T-cell (primary cell): ENCODE measurements around the gene LRGUK. TPM values are rescaled to one million over a fixed set of nuclear protein-coding genes. Genes with fewer than 3 reads are reported as not detected.

Experiments used
- ATAC-seq, 4 experiments: fragments of 200-7000 bp in 3 of 4; fragments of 150-1000 bp in 1 of 4; cut with Tn5 transposase; replicated peaks in 1 of 4; 1 replicate in 3 of 4; 2 replicates in 1 of 4; pipeline ENCODE4 v1.10.0; 2021; ENCODE audit warnings: moderate library complexity in 3 of 4, mild to moderate bottlenecking in 2 of 4, moderate number of reproducible peaks in 1 of 4
- CTCF ChIA-PET, 2 donors: fragments of 300-600 bp; sonication (Branson Sonifier 250); formaldehyde crosslinking; loops; one replicate each; lab custom pipeline; 2022; ENCODE audit warnings: antibody characterized with exemption in 2 of 2; lab: Charles Lee
- POLR2A ChIA-PET, 2 donors: fragments of 300-600 bp; sonication (Branson Sonifier 250); formaldehyde crosslinking; loops; one replicate each; lab custom pipeline; 2022; ENCODE audit warnings: antibody characterized with exemption in 2 of 2; lab: Charles Lee
- DNase-seq, 35 experiments: peaks; one replicate each; pipeline versions ENCODE4 v3.0.0 to v3.0.0-alpha.2; 2013 to 2023
- H3K27ac ChIP-seq: one replicate; pipeline ENCODE4 v1.5.1; 2013; ENCODE audit warnings: low read length
- H3K27me3 ChIP-seq, 2 experiments: replicated peaks in 1 of 2; 1 replicate in 1 of 2; 2 replicates in 1 of 2; pipeline versions ENCODE4 v1.6.1 to v1.7.0; 2013; ENCODE audit warnings: low read length in 1 of 2, mixed read lengths in 1 of 2; ENCODE audit not compliant: control insufficient read depth in 2 of 2, insufficient read depth in 2 of 2; ENCODE audit errors: extremely low read depth in 1 of 2
- H3K36me3 ChIP-seq, 2 donors: 1 replicate in 1 of 2; 2 replicates in 1 of 2; pipeline versions ENCODE4 v1.6.1 to v1.7.0; 2013; ENCODE audit warnings: low read length in 1 of 2; ENCODE audit not compliant: control insufficient read depth in 2 of 2, insufficient read depth in 1 of 2; ENCODE audit errors: extremely low read depth in 1 of 2
- H3K4me1 ChIP-seq, 2 experiments: 1 replicate in 1 of 2; 2 replicates in 1 of 2; pipeline versions ENCODE4 v1.6.1 to v1.7.0; 2013; ENCODE audit warnings: low read length in 2 of 2, mixed read lengths in 1 of 2; ENCODE audit not compliant: insufficient read depth in 2 of 2, control insufficient read depth in 1 of 2; ENCODE audit errors: extremely low read depth in 1 of 2
- H3K4me3 ChIP-seq, 2 donors: 1 replicate in 1 of 2; 2 replicates in 1 of 2; pipeline versions ENCODE4 v1.5.1 to v1.7.0; 2013; ENCODE audit warnings: mild to moderate bottlenecking in 2 of 2, low read length in 1 of 2, moderate library complexity in 1 of 2; ENCODE audit not compliant: control insufficient read depth in 1 of 2; ENCODE audit errors: extremely low read depth in 1 of 2
- H3K9me3 ChIP-seq: 2 replicates; pipeline ENCODE4 v1.7.0; 2013
- H3K27ac Mint-ChIP-seq, 2 donors: one replicate each; pipeline ENCODE4 v1.8.0; 2020 to 2021; ENCODE audit warnings: mild to moderate bottlenecking in 2 of 2, mixed read lengths in 2 of 2
- H3K27me3 Mint-ChIP-seq, 2 donors: one replicate each; pipeline ENCODE4 v1.8.0; 2021 to 2022; ENCODE audit warnings: mixed read lengths in 2 of 2
- H3K36me3 Mint-ChIP-seq: one replicate; pipeline ENCODE4 v1.8.0; 2021; ENCODE audit warnings: mixed read lengths
- H3K4me1 Mint-ChIP-seq, 3 donors: one replicate each; pipeline ENCODE4 v1.8.0; 2020 to 2022; ENCODE audit warnings: mixed read lengths in 3 of 3, mild to moderate bottlenecking in 1 of 3
- H3K4me3 Mint-ChIP-seq, 3 donors: one replicate each; pipeline ENCODE4 v1.8.0; 2020 to 2022; ENCODE audit warnings: mild to moderate bottlenecking in 3 of 3, mixed read lengths in 3 of 3, moderate library complexity in 3 of 3
- H3K9me3 Mint-ChIP-seq, 3 donors: one replicate each; pipeline ENCODE4 v1.8.0; 2020 to 2022; ENCODE audit warnings: mixed read lengths in 3 of 3
- WGBS: methylation state at CpG from one replicate; pipeline ENCODE4 v1.1.5; 2013; ENCODE audit warnings: missing lambda C conversion rate; ENCODE audit not compliant: insufficient coverage; 5-methylcytosine and 5-hydroxymethylcytosine counted together
- total RNA-seq, 35 experiments: library from RNA in 6 of 35; stranded (reverse) in 6 of 35; fragments of 120-200 nt in 1 of 35; gene quantifications; one replicate each; pipeline versions ENCODE4 v1.2.1 to v1.2.4 and lab custom pipeline; 2013 to 2026

Gene LRGUK
- total RNA-seq, 5 donors from 2014 or later (not counting 1 experiment from before 2014, with no cell fraction given), result 0.09 to 0.51 (median 0.22) TPM

GRCh38 chr7:134121632-134122139, 5.5 kb upstream of the LRGUK start:
- WGBS, result no CpG with 5 or more reads among the region's 3 CpGs
- DNase-seq, result no peak
- H3K4me1 Mint-ChIP-seq, result peaks cover 0 to 3% (median 2%) of the 10 kb centered on the region in 3 donors
- no peak overlapping the region for H3K27ac Mint-ChIP-seq
- Histone ChIP-seq H3K27me3 (no peaks in the 10 kb centered on the region), H3K4me1 (peaks cover 0 to under 1% of the 10 kb centered on the region in 2 experiments), H3K9me3 (no peaks in the 10 kb centered on the region), H3K36me3 (no peaks in the 10 kb centered on the region), H3K4me3 (no peak overlapping the region), H3K27ac (no peak overlapping the region)
- no peaks in the 10 kb centered on the region for H3K36me3 Mint-ChIP-seq
- no peak overlapping the region for H3K4me3 Mint-ChIP-seq
- peaks cover 0 to 5% (median 0%) of the 10 kb centered on the region in 3 donors for H3K9me3 Mint-ChIP-seq
- ChIA-PET CTCF (no interaction called here), POLR2A (interaction anchor here in 1 of 2 donors (0.7 kb wide), 1 partner anchor 1374 kb away, joined by 6 read pairs; no protein-coding TSS in a partner anchor)
- H3K27me3 Mint-ChIP-seq, result peaks cover 0 to 2% of the 10 kb centered on the region in 2 donors
- ATAC-seq, result no peak

DNA sequence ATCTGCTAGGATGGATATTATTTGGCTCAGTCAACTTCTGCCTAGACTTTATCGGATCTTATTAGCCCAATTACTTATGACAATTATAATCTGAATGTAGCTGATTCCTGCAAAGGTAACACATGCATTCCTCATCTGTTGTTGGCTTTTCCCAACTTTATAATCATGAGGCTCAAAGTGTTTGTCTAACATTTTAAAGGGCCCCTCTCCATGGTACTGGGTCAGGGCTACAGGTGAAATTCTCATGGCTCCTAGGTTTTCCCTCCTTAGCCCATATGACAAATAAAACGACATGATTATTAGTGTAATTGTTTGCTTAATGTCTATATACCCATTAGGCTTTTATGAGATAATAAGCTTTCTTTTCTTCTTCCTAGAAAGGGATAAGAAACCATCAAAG, 4.2 kb upstream of the LRGUK start:
- Mint-ChIP-seq H3K27ac (no peak overlapping the region), H3K4me3 (no peak overlapping the region), H3K36me3 (no peaks in the 10 kb centered on the region), H3K4me1 (peaks cover 12 to 16% (median 15%) of the 10 kb centered on the region in 3 donors), H3K9me3 (peaks cover 0 to under 1% (median 0%) of the 10 kb centered on the region in 3 donors), H3K27me3 (peaks cover 0 to 8% of the 10 kb centered on the region in 2 donors)
- no peak for ATAC-seq
- ChIA-PET POLR2A (interaction anchor here in 1 of 2 donors (0.6 kb wide), 1 partner anchor 700 kb away, joined by 5 read pairs; no protein-coding TSS in a partner anchor), CTCF (no interaction called here)
- Histone ChIP-seq H3K4me3 (no peak overlapping the region), H3K4me1 (peaks cover 5 to 12% of the 10 kb centered on the region in 2 experiments), H3K9me3 (no peaks in the 10 kb centered on the region), H3K36me3 (no peaks in the 10 kb centered on the region), H3K27ac (no peak overlapping the region), H3K27me3 (peaks cover 0 to 11% of the 10 kb centered on the region in 2 experiments)
- no peak for DNase-seq
- 83% methylated on average over 1 of the region's 2 CpGs for WGBS

GRCh38 chr7:134126146-134126545, 994 bp upstream of the LRGUK start:
- no peaks in the 10 kb centered on the region for H3K36me3 Mint-ChIP-seq
- no peak overlapping the region for H3K27ac Mint-ChIP-seq
- Histone ChIP-seq H3K9me3 (no peaks in the 10 kb centered on the region), H3K4me1 (peaks cover 5 to 12% of the 10 kb centered on the region in 2 experiments), H3K36me3 (no peaks in the 10 kb centered on the region), H3K4me3 (no peak overlapping the region), H3K27me3 (peaks cover 0 to 16% of the 10 kb centered on the region in 2 experiments), H3K27ac (no peak overlapping the region)
- DNase-seq, result no peak
- WGBS, result 83% methylated on average over 1 of the region's 5 CpGs
- POLR2A ChIA-PET, result no interaction called here
- peaks cover 6 to 22% of the 10 kb centered on the region in 2 donors for H3K27me3 Mint-ChIP-seq
- CTCF ChIA-PET, result no interaction called here
- H3K4me3 Mint-ChIP-seq, result peak overlapping the region; percentile 83 to 88 (median 88)
- H3K9me3 Mint-ChIP-seq, result no peaks in the 10 kb centered on the region
- ATAC-seq, result no peak
- peaks cover 15 to 18% (median 17%) of the 10 kb centered on the region in 3 donors for H3K4me1 Mint-ChIP-seq

- Mint-ChIP-seq H3K9me3 (no peaks in the 10 kb centered on the region), H3K4me3 (peak overlapping the region; percentile 83 to 88 (median 88)), H3K4me1 (peaks cover 15 to 18% (median 17%) of the 10 kb centered on the region in 3 donors), H3K27me3 (peaks cover 11 to 27% of the 10 kb centered on the region in 2 donors), H3K27ac (no peak overlapping the region), H3K36me3 (no peaks in the 10 kb centered on the region)
- CTCF ChIA-PET, result interaction anchor here in 1 of 2 donors (0.5 kb wide), 1 partner anchor 273 kb away, joined by 8 read pairs; no protein-coding TSS in a partner anchor
- Histone ChIP-seq H3K9me3 (no peaks in the 10 kb centered on the region), H3K36me3 (no peaks in the 10 kb centered on the region), H3K4me3 (peak overlapping the region; percentile 57 to 98), H3K4me1 (peaks cover 5 to 12% of the 10 kb centered on the region in 2 experiments), H3K27ac (no peak overlapping the region), H3K27me3 (peaks cover 0 to 16% of the 10 kb centered on the region in 2 experiments)
- 40% methylated on average over 1 of the region's 6 CpGs for WGBS
- POLR2A ChIA-PET, result no interaction called here
- DNase-seq (no peak), ATAC-seq (no peak)
Observed at GRCh38 chr7:134126596-134126965, 559 bp upstream of the LRGUK start.

GRCh38 chr7:134128829-134129228, 1.7 kb downstream of the LRGUK start:
- Mint-ChIP-seq H3K4me1 (peaks cover 15 to 18% (median 17%) of the 10 kb centered on the region in 3 donors), H3K9me3 (no peaks in the 10 kb centered on the region), H3K4me3 (peak overlapping the region; percentile 83 to 88 (median 88)), H3K36me3 (no peaks in the 10 kb centered on the region), H3K27ac (no peak overlapping the region), H3K27me3 (peaks cover 18 to 31% of the 10 kb centered on the region in 2 donors)
- CTCF ChIA-PET, result no interaction called here
- POLR2A ChIA-PET, result no interaction called here
- Histone ChIP-seq H3K27ac (no peak overlapping the region), H3K9me3 (no peaks in the 10 kb centered on the region), H3K36me3 (no peaks in the 10 kb centered on the region), H3K27me3 (peaks cover 0 to 19% of the 10 kb centered on the region in 2 experiments), H3K4me3 (no peak overlapping the region), H3K4me1 (peaks cover 5 to 12% of the 10 kb centered on the region in 2 experiments)
- no peak for DNase-seq
- WGBS, result 75% methylated on average over 4 of the region's 5 CpGs
- ATAC-seq, result no peak

GRCh38 chr7:134129856-134130523, 2.9 kb downstream of the LRGUK start:
- Histone ChIP-seq H3K27me3 (peaks cover 0 to 19% of the 10 kb centered on the region in 2 experiments), H3K4me3 (no peak overlapping the region), H3K36me3 (no peaks in the 10 kb centered on the region), H3K27ac (no peak overlapping the region), H3K9me3 (no peaks in the 10 kb centered on the region), H3K4me1 (peaks cover 5 to 12% of the 10 kb centered on the region in 2 experiments)
- Mint-ChIP-seq H3K36me3 (no peaks in the 10 kb centered on the region), H3K9me3 (no peaks in the 10 kb centered on the region), H3K27ac (no peak overlapping the region), H3K4me1 (peaks cover 15 to 18% (median 17%) of the 10 kb centered on the region in 3 donors), H3K27me3 (peaks cover 22 to 34% of the 10 kb centered on the region in 2 donors), H3K4me3 (no peak overlapping the region)
- ChIA-PET CTCF (interaction anchor here (0.6 to 1.0 kb wide), 2 partner anchors 9 to 11 kb away, joined by 3 to 5 read pairs; no protein-coding TSS in a partner anchor), POLR2A (interaction anchor here in 1 of 2 donors (1.0 kb wide), 1 partner anchor 21 kb away, joined by 3 read pairs; no protein-coding TSS in a partner anchor)
- 54% methylated on average over 1 of the region's 2 CpGs for WGBS
- no peak for DNase-seq
- no peak for ATAC-seq
